Natural killer cell (primary cell): ENCODE data around the gene GIGYF2. TPM values are rescaled to one million over a fixed set of nuclear protein-coding genes. Genes with fewer than 3 reads are reported as not detected.

Experiments
- ATAC-seq, 3 donors: fragments of 150-1000 bp in 2 of 3; fragments of 200-7000 bp in 1 of 3; cut with Tn5 transposase; 1 replicate in 1 of 3; 2 replicates in 2 of 3; pipeline ENCODE4 v1.10.0; 2021; ENCODE audit warnings: mild to moderate bottlenecking in 2 of 3, moderate library complexity in 2 of 3
- DNase-seq, 2 donors: peaks; one replicate each; pipeline versions ENCODE4 v3.0.0 to v3.0.0-alpha.2; 2013 to 2021; ENCODE audit warnings: mixed read lengths in 1 of 2
- H3K27ac ChIP-seq: one replicate; pipeline ENCODE4 v1.5.1; 2013; ENCODE audit warnings: mild to moderate bottlenecking, low read length
- H3K27me3 ChIP-seq: one replicate; pipeline ENCODE4 v1.6.1; 2013; ENCODE audit warnings: low read length; ENCODE audit not compliant: control insufficient read depth, insufficient read depth
- H3K36me3 ChIP-seq: one replicate; pipeline ENCODE4 v1.6.1; 2013; ENCODE audit warnings: low read length; ENCODE audit not compliant: control insufficient read depth, insufficient read depth
- H3K4me1 ChIP-seq: one replicate; pipeline ENCODE4 v1.6.1; 2013; ENCODE audit warnings: low read length; ENCODE audit not compliant: control insufficient read depth, insufficient read depth
- H3K4me3 ChIP-seq: one replicate; pipeline ENCODE4 v1.5.1; 2013; ENCODE audit warnings: low read length
- H3K9me3 ChIP-seq: one replicate; pipeline ENCODE4 v1.6.1; 2013; ENCODE audit warnings: low read length; ENCODE audit not compliant: control insufficient read depth, insufficient read depth
- H3K27ac Mint-ChIP-seq, 2 donors: one replicate each; pipeline ENCODE4 v1.8.0; 2022; ENCODE audit warnings: mild to moderate bottlenecking in 2 of 2, mixed read lengths in 2 of 2, moderate library complexity in 1 of 2
- H3K27me3 Mint-ChIP-seq, 2 donors: one replicate each; pipeline ENCODE4 v1.8.0; 2022; ENCODE audit warnings: low read depth in 2 of 2, mixed read lengths in 2 of 2
- H3K36me3 Mint-ChIP-seq: one replicate; pipeline ENCODE4 v1.8.0; 2022; ENCODE audit warnings: mixed read lengths
- H3K4me1 Mint-ChIP-seq, 2 donors: one replicate each; pipeline ENCODE4 v1.8.0; 2022; ENCODE audit warnings: mixed read lengths in 2 of 2
- H3K4me3 Mint-ChIP-seq: one replicate; pipeline ENCODE4 v1.8.0; 2022; ENCODE audit warnings: mild to moderate bottlenecking, moderate library complexity, mixed read lengths
- H3K9me3 Mint-ChIP-seq, 2 donors: one replicate each; pipeline ENCODE4 v1.8.0; 2022; ENCODE audit warnings: mixed read lengths in 2 of 2
- CTCF ChIP-seq: fragments of 200-600 bp; IDR thresholded peaks from one replicate; pipeline ENCODE4 v1.8.0; 2022; ENCODE audit warnings: antibody characterized with exemption
- WGBS: methylation state at CpG from one replicate; pipeline ENCODE4 v1.1.7; 2013; ENCODE audit warnings: missing lambda C conversion rate; ENCODE audit not compliant: insufficient coverage; 5-methylcytosine and 5-hydroxymethylcytosine counted together
- intact Hi-C: fragments of 100-400 bp; cut with micrococcal nuclease; formaldehyde crosslinking; loops from one replicate; pipeline ENCODE4 v1.14.2; 2022
- total RNA-seq, 4 donors: library from RNA; stranded (reverse); fragments of 120-200 nt in 1 of 4; gene quantifications; one replicate each; pipeline versions ENCODE4 v1.2.3 to v1.2.4, GENCODE V29; 2013 to 2022

GIGYF2 gene
- total RNA-seq, 3 donors from 2014 or later (not counting 1 experiment from before 2014, with no cell fraction given) = 73.6 to 85.3 (median 80.1) TPM

DNA sequence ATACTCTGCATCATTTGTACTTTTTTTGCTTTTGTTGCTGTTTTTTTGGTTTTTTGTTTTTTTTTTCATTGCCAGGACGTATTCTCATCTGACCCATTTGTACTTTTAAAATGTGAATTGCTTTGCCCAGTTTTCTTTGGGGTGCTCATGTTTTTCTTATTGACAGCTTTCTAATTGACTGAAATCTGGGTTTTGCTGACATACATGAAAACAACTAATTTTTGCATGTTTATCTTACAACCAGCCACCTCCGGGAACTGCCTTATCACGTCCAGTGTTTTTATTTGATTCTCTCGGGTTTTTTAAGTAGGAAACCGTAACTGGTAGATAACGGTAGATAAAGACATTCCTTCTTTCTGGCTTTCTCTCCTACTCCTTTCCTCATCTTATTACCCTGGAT lies 211.6 kb downstream of the GIGYF2 start:
- WGBS = 91% methylated on average over 5 of the region's 6 CpGs
- no peak overlapping the region for H3K4me3 ChIP-seq
- intact Hi-C loops = no loop called here
- no peak for DNase-seq
- no peak for ATAC-seq
- Mint-ChIP-seq H3K4me1 (no peaks in the 10 kb centered on the region), H3K36me3 (no peaks in the 10 kb centered on the region), H3K4me3 (no peak overlapping the region), H3K27ac (no peak overlapping the region), H3K9me3 (no peaks in the 10 kb centered on the region), H3K27me3 (peaks cover 14 to 42% of the 10 kb centered on the region in 2 donors)
- H3K27ac ChIP-seq = no peak overlapping the region
- H3K9me3 ChIP-seq = no peaks in the 10 kb centered on the region
- H3K4me1 ChIP-seq = no peaks in the 10 kb centered on the region
- peaks cover 6% of the 10 kb centered on the region for H3K27me3 ChIP-seq
- no peaks in the 10 kb centered on the region for H3K36me3 ChIP-seq
- TF ChIP-seq CTCF = no peak

Other genes starting within 250 kb of the GIGYF2 start
- not detected for gene ALPI, start 241.2 kb upstream of the GIGYF2 start, total RNA-seq
- gene ECEL1, start 209.5 kb upstream of the GIGYF2 start, total RNA-seq = not detected
- gene PRSS56, start 176.9 kb upstream of the GIGYF2 start, total RNA-seq = not detected
- not detected for gene CHRND, start 171.2 kb upstream of the GIGYF2 start, total RNA-seq
- not detected for gene CHRNG, start 157.6 kb upstream of the GIGYF2 start, total RNA-seq
- 10 to 100 TPM; 10.6 to 13.2 (median 12.4) TPM for gene TIGD1, start 146.8 kb upstream of the GIGYF2 start, total RNA-seq
- 10 to 100 TPM; 62.2 to 67.6 (median 63.5) TPM for gene EIF4E2, start 146.6 kb upstream of the GIGYF2 start, total RNA-seq
- gene EFHD1, start 63.7 kb upstream of the GIGYF2 start, total RNA-seq = under 1 TPM in 1 of 3 donors, not detected in 2; 0.58 TPM
- not detected for gene KCNJ13, start 79.2 kb downstream of the GIGYF2 start, total RNA-seq
- 1 to 10 TPM in 1 of 3 donors, under 1 TPM in 2; 0.47 to 1.0 (median 0.98) TPM for gene SNORC, start 172.9 kb downstream of the GIGYF2 start, total RNA-seq